BLaER1 (cell line): ENCODE data around the gene FCHSD2.
A peak's percentile ranks its signal among the peaks of the same experiment; 100 is the strongest.
"Not testable (repeated sequence)": the region's sequence is repeated elsewhere in the genome, so short reads cannot be mapped to it uniquely, and the experiment has no call there.

Experiments
- H3K27ac ChIP-seq: shearing (Covaris generic); formaldehyde crosslinking; 2 replicates; pipeline ENCODE4 v1.8.1; 2022
- H3K27me3 ChIP-seq: shearing (Covaris generic); formaldehyde crosslinking; 2 replicates; pipeline ENCODE4 v1.8.1; 2022
- H3K36me3 ChIP-seq: shearing (Covaris generic); formaldehyde crosslinking; 2 replicates; pipeline ENCODE4 v1.8.1; 2022
- H3K4me1 ChIP-seq: shearing (Covaris generic); formaldehyde crosslinking; 2 replicates; pipeline ENCODE4 v1.8.1; 2022
- H3K4me2 ChIP-seq: shearing (Covaris generic); formaldehyde crosslinking; 2 replicates; pipeline ENCODE4 v1.8.1; 2022
- H3K4me3 ChIP-seq: shearing (Covaris generic); formaldehyde crosslinking; 2 replicates; pipeline ENCODE4 v1.8.1; 2022
- H3K9ac ChIP-seq: shearing (Covaris generic); formaldehyde crosslinking; 2 replicates; pipeline ENCODE4 v1.8.1; 2022
- H3K9me3 ChIP-seq: shearing (Covaris generic); formaldehyde crosslinking; 2 replicates; pipeline ENCODE4 v1.8.1; 2022
- H4K20me1 ChIP-seq: shearing (Covaris generic); formaldehyde crosslinking; 2 replicates; pipeline ENCODE4 v1.8.1; 2022
- Cebpa-rat ChIP-seq: shearing (Covaris generic); IDR thresholded peaks from 2 replicates; pipeline ENCODE4 v1.8.1; 2022

The FCHSD2 gene

GRCh38 chr11:72818971-72819370, 323.1 kb downstream of the FCHSD2 start:
- no peak for TF ChIP-seq Cebpa-rat
- Histone ChIP-seq H3K4me1 (peaks cover 59% of the 10 kb centered on the region), H3K27ac (no peak overlapping the region), H3K4me2 (no peak overlapping the region), H4K20me1 (no peaks in the 10 kb centered on the region), H3K4me3 (no peak overlapping the region), H3K36me3 (peaks cover 52% of the 10 kb centered on the region), H3K9me3 (no peaks in the 10 kb centered on the region), H3K9ac (no peak overlapping the region), H3K27me3 (no peaks in the 10 kb centered on the region)

- Histone ChIP-seq H3K4me3 (no peak overlapping the region), H3K4me2 (peak overlapping the region; percentile 22; the same call in 1 of the 2 replicates), H3K27me3 (no peaks in the 10 kb centered on the region), H3K9ac (no peak overlapping the region), H4K20me1 (peaks cover 3% of the 10 kb centered on the region; the same call in 1 of the 2 replicates), H3K9me3 (no peaks in the 10 kb centered on the region), H3K27ac (0 out of 2 replicates have a peak overlapping the region, but pooled peaks have one; percentile 32), H3K36me3 (peaks cover 46% of the 10 kb centered on the region), H3K4me1 (peaks cover 54% of the 10 kb centered on the region)
- TF ChIP-seq Cebpa-rat: no peak
Measured at GRCh38 chr11:72817966-72818365, 324.2 kb downstream of the FCHSD2 start.

- Histone ChIP-seq H3K27ac (peak overlapping the region; percentile 96), H3K9ac (peak overlapping the region; percentile 94), H3K4me3 (peak overlapping the region; percentile 74), H3K27me3 (no peaks in the 10 kb centered on the region), H4K20me1 (peaks cover 17% of the 10 kb centered on the region; the same call in 1 of the 2 replicates), H3K36me3 (peaks cover 51% of the 10 kb centered on the region), H3K4me2 (peak overlapping the region; percentile 99), H3K4me1 (peaks cover 57% of the 10 kb centered on the region), H3K9me3 (no peaks in the 10 kb centered on the region)
- no peak for TF ChIP-seq Cebpa-rat
Measured at GRCh38 chr11:72816404-72816990, 325.6 kb downstream of the FCHSD2 start.

GRCh38 chr11:72815110-72815618, 327.0 kb downstream of the FCHSD2 start:
- Histone ChIP-seq H3K27me3 (no peaks in the 10 kb centered on the region), H3K4me2 (peak overlapping the region; percentile 99), H3K9ac (peak overlapping the region; percentile 94), H3K36me3 (peaks cover 46% of the 10 kb centered on the region), H3K4me1 (peaks cover 55% of the 10 kb centered on the region), H3K9me3 (no peaks in the 10 kb centered on the region), H4K20me1 (peaks cover 25% of the 10 kb centered on the region; the same call in 1 of the 2 replicates), H3K27ac (peak overlapping the region; percentile 96), H3K4me3 (peak overlapping the region; percentile 74)
- no peak for TF ChIP-seq Cebpa-rat

- Histone ChIP-seq H3K36me3 (peaks cover 46% of the 10 kb centered on the region), H3K27ac (peak within 1 kb of the TSS; percentile 96), H3K4me3 (peak within 1 kb of the TSS; percentile 74), H3K4me2 (peak within 1 kb of the TSS; percentile 99), H3K27me3 (no peaks in the 10 kb centered on the region), H3K9ac (peak within 1 kb of the TSS; percentile 94), H4K20me1 (peaks cover 28% of the 10 kb centered on the region; the same call in 1 of the 2 replicates), H3K4me1 (peaks cover 55% of the 10 kb centered on the region), H3K9me3 (no peaks in the 10 kb centered on the region)
- no peak for TF ChIP-seq Cebpa-rat
Measured at GRCh38 chr11:72814286-72815109, 327.6 kb downstream of the FCHSD2 start, which contains the start of gene ATG16L2. Gene ATG16L2, plus strand, starts transcription at chr11:72814411. Its CDS starts 35 bp downstream, at chr11:72814446.

- peak overlapping the region; percentile 74 for H3K4me3 ChIP-seq
- H3K4me1 ChIP-seq: peaks cover 56% of the 10 kb centered on the region
- peak overlapping the region; percentile 94 for H3K9ac ChIP-seq
- peak overlapping the region; percentile 96 for H3K27ac ChIP-seq
- H3K4me2 ChIP-seq: peak overlapping the region; percentile 99
- no peak for TF ChIP-seq Cebpa-rat
- no peaks in the 10 kb centered on the region for H3K9me3 ChIP-seq
- H3K27me3 ChIP-seq: no peaks in the 10 kb centered on the region
- peaks cover 28% of the 10 kb centered on the region; the same call in 1 of the 2 replicates for H4K20me1 ChIP-seq
- peaks cover 46% of the 10 kb centered on the region for H3K36me3 ChIP-seq
Measured at GRCh38 chr11:72813740-72814285, 328.3 kb downstream of the FCHSD2 start.

GRCh38 chr11:72812967-72813739, 329.0 kb downstream of the FCHSD2 start:
- Histone ChIP-seq H3K4me1 (peaks cover 62% of the 10 kb centered on the region), H3K36me3 (peaks cover 44% of the 10 kb centered on the region)

GRCh38 chr11:72812604-72812966, 329.5 kb downstream of the FCHSD2 start:
- H3K9ac ChIP-seq: peak overlapping the region; percentile 94

More at GRCh38 chr11:72812967-72813739, 329.0 kb downstream of the FCHSD2 start:
- H4K20me1 ChIP-seq: peaks cover 28% of the 10 kb centered on the region; the same call in 1 of the 2 replicates
- H3K4me3 ChIP-seq: peak overlapping the region; percentile 74
- peak overlapping the region; percentile 94 for H3K9ac ChIP-seq
- no peaks in the 10 kb centered on the region for H3K27me3 ChIP-seq
- H3K27ac ChIP-seq: peak overlapping the region; percentile 96
- H3K9me3 ChIP-seq: no peaks in the 10 kb centered on the region
- 0 out of 2 replicates have a peak, but pooled peaks have one; percentile 38 for TF ChIP-seq Cebpa-rat
- peak overlapping the region; percentile 99 for H3K4me2 ChIP-seq

GRCh38 chr11:72811686-72812085, 330.4 kb downstream of the FCHSD2 start:
- H3K9me3 ChIP-seq, H3K27ac ChIP-seq, H3K27me3 ChIP-seq, H3K9ac ChIP-seq: not testable (repeated sequence)
- Histone ChIP-seq H4K20me1 (peaks cover 28% of the 10 kb centered on the region; the same call in 1 of the 2 replicates), H3K36me3 (peaks cover 34% of the 10 kb centered on the region), H3K4me3 (0 out of 2 replicates have a peak overlapping the region, but pooled peaks have one; percentile 74), H3K4me1 (peaks cover 61% of the 10 kb centered on the region), H3K4me2 (peak overlapping the region; percentile 99)

More at GRCh38 chr11:72812604-72812966, 329.5 kb downstream of the FCHSD2 start:
- Histone ChIP-seq H3K4me2 (peak overlapping the region; percentile 99), H3K27ac (peak overlapping the region; percentile 96), H3K9me3 (no peaks in the 10 kb centered on the region), H3K36me3 (peaks cover 41% of the 10 kb centered on the region), H4K20me1 (peaks cover 28% of the 10 kb centered on the region; the same call in 1 of the 2 replicates), H3K4me3 (peak overlapping the region; percentile 74), H3K4me1 (peaks cover 62% of the 10 kb centered on the region), H3K27me3 (no peaks in the 10 kb centered on the region)
- no peak for TF ChIP-seq Cebpa-rat
